Panc1 (cell line): ENCODE measurements around the gene CFAP221. TPM values are rescaled to one million over a fixed set of nuclear protein-coding genes. Genes with fewer than 3 reads are reported as not detected.

Experiments used
- ATAC-seq: fragments of 200-7000 bp; cut with Tn5 transposase; 2 replicates; pipeline ENCODE4 v1.9.1; 2020; ENCODE audit warnings: mild to moderate bottlenecking, moderate library complexity
- BruUV-seq: library from RNA; stranded (reverse); fragments of 400-500 nt; replicated peaks from 2 replicates; lab custom pipeline; 2021; lab: Mats Ljungman, UMichigan
- CTCF ChIA-PET: fragments of 300-600 bp; sonication (Branson Sonifier 250); formaldehyde crosslinking; loops from one replicate; lab custom pipeline; 2022; ENCODE audit warnings: antibody characterized with exemption; lab: Charles Lee
- POLR2A ChIA-PET: fragments of 300-600 bp; sonication (Branson Sonifier 250); formaldehyde crosslinking; loops from one replicate; lab custom pipeline; 2022; ENCODE audit warnings: antibody characterized with exemption; lab: Charles Lee
- DNase-seq: peaks from one replicate; pipeline ENCODE4 v3.0.0-alpha.2; 2010; ENCODE audit warnings: low read depth, low spot score
- H3K27ac ChIP-seq: 2 replicates; pipeline ENCODE4 v1.5.1; 2011; ENCODE audit warnings: mild to moderate bottlenecking, low read length, inconsistent platforms
- H3K27me3 ChIP-seq: fragments of 200-500 bp; sonication (Bioruptor generic); 2 replicates; pipeline ENCODE4 v1.6.0; 2014; ENCODE audit warnings: low read length, inconsistent platforms; ENCODE audit not compliant: control insufficient read depth, insufficient read depth
- H3K36me3 ChIP-seq: fragments of 200-500 bp; sonication (Bioruptor generic); 2 replicates; pipeline ENCODE4 v1.5.1; 2014; ENCODE audit warnings: inconsistent platforms, mild to moderate bottlenecking, low read length, moderate library complexity; ENCODE audit not compliant: control insufficient read depth, insufficient read depth
- H3K4me1 ChIP-seq: 2 replicates; pipeline ENCODE4 v1.5.1; 2011; ENCODE audit warnings: inconsistent platforms, mild to moderate bottlenecking, low read length, moderate library complexity; ENCODE audit not compliant: control insufficient read depth, insufficient read depth
- H3K4me3 ChIP-seq, 2 experiments: 2 replicates each; pipeline ENCODE4 v1.5.1; 2011 to 2012; ENCODE audit warnings: low read depth in 2 of 2, low read length in 2 of 2, mild to moderate bottlenecking in 2 of 2, inconsistent platforms in 1 of 2, moderate library complexity in 1 of 2
- H3K9me3 ChIP-seq: fragments of 200-500 bp; sonication (Bioruptor generic); 2 replicates; pipeline ENCODE4 v1.5.1; 2014; ENCODE audit warnings: low read depth, mild to moderate bottlenecking, inconsistent platforms, low read length, moderate library complexity; ENCODE audit not compliant: control insufficient read depth, insufficient read depth
- POLR2AphosphoS5 ChIP-seq: IDR thresholded peaks from 2 replicates; pipeline ENCODE4 v1.6.1; 2012; ENCODE audit warnings: mild to moderate bottlenecking, low read depth, low read length, moderate library complexity
- SIN3A ChIP-seq: IDR thresholded peaks from 2 replicates; pipeline ENCODE4 v1.6.1; 2012; ENCODE audit warnings: low read depth, mild to moderate bottlenecking, low read length, moderate library complexity, borderline replicate concordance; ENCODE audit not compliant: insufficient read depth
- TCF7L2 ChIP-seq: IDR thresholded peaks from 2 replicates; pipeline ENCODE4 v1.6.1; 2011; ENCODE audit warnings: mild to moderate bottlenecking, low read depth, low read length, inconsistent platforms
- in situ Hi-C: cut with HindIII; loops from 2 replicates; pipeline ENCODE4 v1.10.0; 2016; ENCODE audit warnings: low sequenced_read_pairs, low pct_unique_long_range_greater_than_20kb
- intact Hi-C: fragments of 100-400 bp; cut with micrococcal nuclease; formaldehyde crosslinking; loops from one replicate; pipeline ENCODE4 v1.10.0; 2022; ENCODE audit not compliant: unreplicated experiment
- total RNA-seq: library from RNA; stranded (reverse); gene quantifications from one replicate; pipeline ENCODE4 v1.2.1, GENCODE V29; 2021; ENCODE audit not compliant: unreplicated experiment
- TF ChIP-seq, protein P1 (sequence below): fragments of 450-650 bp; IDR thresholded peaks from 2 replicates; pipeline ENCODE4 v1.5.1; 2017; ENCODE audit warnings: mild to moderate bottlenecking
- TF ChIP-seq, protein P2 (sequence below), 2 experiments: IDR thresholded peaks; 2 replicates each; pipeline ENCODE4 v1.6.1; 2011 to 2012; ENCODE audit warnings: low read depth in 2 of 2, control low read depth in 1 of 2, low read length in 1 of 2, mild to moderate bottlenecking in 1 of 2, moderate library complexity in 1 of 2; ENCODE audit not compliant: insufficient read depth in 1 of 2

CFAP221 gene
- total RNA-seq, 1 experiment from 2014 or later, result not detected

DNA sequence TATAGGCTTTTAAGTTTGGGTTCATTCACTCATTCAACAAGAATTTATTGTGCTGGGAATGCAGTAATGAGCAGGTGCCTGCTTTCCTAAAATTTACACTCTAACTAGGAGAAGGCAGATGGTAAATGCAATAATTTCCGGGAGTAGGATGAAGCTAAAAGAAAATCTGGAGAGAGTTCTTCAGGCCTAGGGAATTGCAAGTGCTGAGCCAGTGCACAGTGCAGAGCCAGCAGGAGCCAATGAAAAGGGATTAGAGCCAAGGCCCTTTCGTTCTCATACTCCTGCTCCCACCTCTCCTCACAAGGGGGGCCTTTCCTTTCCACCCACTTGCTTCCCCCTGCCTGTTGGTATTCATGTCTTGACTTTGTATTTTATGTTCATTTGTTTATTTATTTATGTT, 55.1 kb downstream of the CFAP221 start:
- Histone ChIP-seq H3K27ac (no peak overlapping the region), H3K36me3 (no peaks in the 10 kb centered on the region), H3K4me3 (no peak overlapping the region), H3K9me3 (no peaks in the 10 kb centered on the region), H3K27me3 (no peaks in the 10 kb centered on the region), H3K4me1 (no peaks in the 10 kb centered on the region)
- ChIA-PET POLR2A (interaction anchor here (0.6 kb wide), 1 partner anchor 727 kb away, joined by 5 read pairs; no protein-coding TSS in a partner anchor), CTCF (no interaction called here)
- no peak for ATAC-seq
- TF ChIP-seq POLR2AphosphoS5 (no peak), TCF7L2 (no peak), SIN3A (no peak)
- TF ChIP-seq, protein P1, sequence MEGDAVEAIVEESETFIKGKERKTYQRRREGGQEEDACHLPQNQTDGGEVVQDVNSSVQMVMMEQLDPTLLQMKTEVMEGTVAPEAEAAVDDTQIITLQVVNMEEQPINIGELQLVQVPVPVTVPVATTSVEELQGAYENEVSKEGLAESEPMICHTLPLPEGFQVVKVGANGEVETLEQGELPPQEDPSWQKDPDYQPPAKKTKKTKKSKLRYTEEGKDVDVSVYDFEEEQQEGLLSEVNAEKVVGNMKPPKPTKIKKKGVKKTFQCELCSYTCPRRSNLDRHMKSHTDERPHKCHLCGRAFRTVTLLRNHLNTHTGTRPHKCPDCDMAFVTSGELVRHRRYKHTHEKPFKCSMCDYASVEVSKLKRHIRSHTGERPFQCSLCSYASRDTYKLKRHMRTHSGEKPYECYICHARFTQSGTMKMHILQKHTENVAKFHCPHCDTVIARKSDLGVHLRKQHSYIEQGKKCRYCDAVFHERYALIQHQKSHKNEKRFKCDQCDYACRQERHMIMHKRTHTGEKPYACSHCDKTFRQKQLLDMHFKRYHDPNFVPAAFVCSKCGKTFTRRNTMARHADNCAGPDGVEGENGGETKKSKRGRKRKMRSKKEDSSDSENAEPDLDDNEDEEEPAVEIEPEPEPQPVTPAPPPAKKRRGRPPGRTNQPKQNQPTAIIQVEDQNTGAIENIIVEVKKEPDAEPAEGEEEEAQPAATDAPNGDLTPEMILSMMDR, result no peak
- TF ChIP-seq, protein P2, sequence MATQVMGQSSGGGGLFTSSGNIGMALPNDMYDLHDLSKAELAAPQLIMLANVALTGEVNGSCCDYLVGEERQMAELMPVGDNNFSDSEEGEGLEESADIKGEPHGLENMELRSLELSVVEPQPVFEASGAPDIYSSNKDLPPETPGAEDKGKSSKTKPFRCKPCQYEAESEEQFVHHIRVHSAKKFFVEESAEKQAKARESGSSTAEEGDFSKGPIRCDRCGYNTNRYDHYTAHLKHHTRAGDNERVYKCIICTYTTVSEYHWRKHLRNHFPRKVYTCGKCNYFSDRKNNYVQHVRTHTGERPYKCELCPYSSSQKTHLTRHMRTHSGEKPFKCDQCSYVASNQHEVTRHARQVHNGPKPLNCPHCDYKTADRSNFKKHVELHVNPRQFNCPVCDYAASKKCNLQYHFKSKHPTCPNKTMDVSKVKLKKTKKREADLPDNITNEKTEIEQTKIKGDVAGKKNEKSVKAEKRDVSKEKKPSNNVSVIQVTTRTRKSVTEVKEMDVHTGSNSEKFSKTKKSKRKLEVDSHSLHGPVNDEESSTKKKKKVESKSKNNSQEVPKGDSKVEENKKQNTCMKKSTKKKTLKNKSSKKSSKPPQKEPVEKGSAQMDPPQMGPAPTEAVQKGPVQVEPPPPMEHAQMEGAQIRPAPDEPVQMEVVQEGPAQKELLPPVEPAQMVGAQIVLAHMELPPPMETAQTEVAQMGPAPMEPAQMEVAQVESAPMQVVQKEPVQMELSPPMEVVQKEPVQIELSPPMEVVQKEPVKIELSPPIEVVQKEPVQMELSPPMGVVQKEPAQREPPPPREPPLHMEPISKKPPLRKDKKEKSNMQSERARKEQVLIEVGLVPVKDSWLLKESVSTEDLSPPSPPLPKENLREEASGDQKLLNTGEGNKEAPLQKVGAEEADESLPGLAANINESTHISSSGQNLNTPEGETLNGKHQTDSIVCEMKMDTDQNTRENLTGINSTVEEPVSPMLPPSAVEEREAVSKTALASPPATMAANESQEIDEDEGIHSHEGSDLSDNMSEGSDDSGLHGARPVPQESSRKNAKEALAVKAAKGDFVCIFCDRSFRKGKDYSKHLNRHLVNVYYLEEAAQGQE (IDR thresholded peaks at IDR 0.05; ENCODE audit: insufficient read depth in 1 of 2, low read depth in 2 of 2, low read length in 1 of 2), result no peak
- no peak for DNase-seq
- in situ Hi-C loops (no loop called here), intact Hi-C loops (no loop called here)
- BruUV-seq, result no TSS peak

DNA sequence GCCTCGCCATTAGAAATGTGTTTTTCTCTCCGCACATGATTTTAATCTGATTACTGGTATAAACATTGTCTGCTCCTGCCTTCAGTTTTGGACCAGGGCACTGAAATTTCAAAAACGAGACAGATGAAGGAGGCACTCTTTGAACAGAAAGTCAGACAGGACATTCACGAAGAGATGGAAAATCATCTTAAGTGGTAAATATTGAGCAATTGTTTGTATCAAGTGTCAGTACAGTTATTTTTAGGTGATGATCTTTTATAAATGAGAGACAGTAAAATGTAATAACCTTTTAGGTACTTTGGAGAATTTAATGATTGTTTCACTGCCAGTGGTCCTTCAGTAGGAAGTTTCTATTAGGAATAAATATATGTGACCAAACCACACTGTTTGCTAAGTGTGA, 60.8 kb downstream of the CFAP221 start:
- DNase-seq, result no peak
- no peak for ATAC-seq
- H3K9me3 ChIP-seq, result no peaks in the 10 kb centered on the region
- in situ Hi-C loops, result no loop called here
- CTCF ChIA-PET, result no interaction called here
- no peak for TF ChIP-seq SIN3A
- TF ChIP-seq POLR2AphosphoS5, result no peak
- TF ChIP-seq, protein P2 (IDR thresholded peaks at IDR 0.05; ENCODE audit: insufficient read depth in 1 of 2, low read depth in 2 of 2, low read length in 1 of 2), result no peak
- no TSS peak for BruUV-seq
- no peaks in the 10 kb centered on the region for H3K36me3 ChIP-seq
- POLR2A ChIA-PET, result no interaction called here
- no peak overlapping the region for H3K4me3 ChIP-seq
- H3K27ac ChIP-seq, result no peak overlapping the region
- no peaks in the 10 kb centered on the region for H3K4me1 ChIP-seq
- peaks cover 9% of the 10 kb centered on the region for H3K27me3 ChIP-seq
- intact Hi-C loops, result no loop called here
